AG04450 (cell line): ENCODE data around the gene IGSF6. TPM values are rescaled to one million over a fixed set of nuclear protein-coding genes. Genes with fewer than 3 reads are reported as not detected.
"Not testable (repeated sequence)": the region's sequence is repeated elsewhere in the genome, so short reads cannot be mapped to it uniquely, and the experiment has no call there.

Experiments
- CTCF ChIA-PET: fragments of 300-600, 350-600 bp; formaldehyde crosslinking; extraction: SDS; loops from one replicate; lab custom pipeline; 2022; ENCODE audit warnings: antibody characterized with exemption, inconsistent platforms; lab: Charles Lee
- POLR2A ChIA-PET: fragments of 350-600 bp; formaldehyde crosslinking; extraction: SDS; loops from one replicate; lab custom pipeline; 2021; ENCODE audit warnings: antibody characterized with exemption, inconsistent platforms; lab: Yijun Ruan, JAX
- DNase-seq: peaks from one replicate; pipeline ENCODE4 v3.0.0-alpha.2; 2011; ENCODE audit warnings: low read depth, low spot score
- H3K27ac ChIP-seq: one replicate; pipeline ENCODE4 v1.5.1; 2012; ENCODE audit warnings: low read depth, low read length, control low read depth
- H3K27me3 ChIP-seq: one replicate; pipeline ENCODE4 v1.6.0; 2012; ENCODE audit warnings: low read length; ENCODE audit not compliant: control insufficient read depth, insufficient read depth
- H3K4me3 ChIP-seq: 2 replicates; pipeline ENCODE4 v1.5.1; 2011; ENCODE audit warnings: mild to moderate bottlenecking, low read depth, low read length, control low read depth
- H3K9me3 ChIP-seq: 2 replicates; pipeline ENCODE4 v1.5.1; 2012; ENCODE audit warnings: low read length; ENCODE audit not compliant: control insufficient read depth, insufficient read depth
- CTCF ChIP-seq: IDR thresholded peaks from 2 replicates; pipeline ENCODE4 v1.5.1; 2011; ENCODE audit warnings: low read depth, low read length, control low read depth, inconsistent platforms
- polyA plus RNA-seq: library from polyadenylated mRNA; depleted of rRNA; stranded (reverse); fragments of >200 nt; gene quantifications from 2 replicates; pipeline ENCODE4 v1.2.3, GENCODE V29; 2011

IGSF6 gene
- polyA plus RNA-seq, 1 experiment, result not detected

GRCh38 chr16:21639493-21639892 is 12.9 kb downstream of the IGSF6 start:
- no peak for DNase-seq
- H3K27me3 ChIP-seq, result no peaks in the 10 kb centered on the region
- H3K4me3 ChIP-seq, result no peak overlapping the region
- CTCF ChIA-PET, result interaction anchor here (0.5 to 2.5 kb wide), 11 partner anchors 12 to 99 kb away, joined by 3 to 12 read pairs (median 6); no protein-coding TSS in a partner anchor
- no peak overlapping the region for H3K27ac ChIP-seq
- H3K9me3 ChIP-seq, result no peaks in the 10 kb centered on the region; the same call in none of the 2 replicates
- TF ChIP-seq CTCF, result no peak
- POLR2A ChIA-PET, result no interaction called here

- ChIA-PET CTCF (interaction anchor here (1.1 to 1.2 kb wide), 2 partner anchors 19 to 54 kb away, joined by 3 to 8 read pairs; no protein-coding TSS in a partner anchor), POLR2A (no interaction called here)
- Histone ChIP-seq H3K4me3 (no peak overlapping the region), H3K9me3 (no peaks in the 10 kb centered on the region; the same call in none of the 2 replicates), H3K27me3 (no peaks in the 10 kb centered on the region), H3K27ac (no peak overlapping the region)
- no peak for DNase-seq
- TF ChIP-seq CTCF, result no peak
These were observed 13.8 kb downstream of the IGSF6 start for GRCh38 chr16:21638573-21638975.

DNA sequence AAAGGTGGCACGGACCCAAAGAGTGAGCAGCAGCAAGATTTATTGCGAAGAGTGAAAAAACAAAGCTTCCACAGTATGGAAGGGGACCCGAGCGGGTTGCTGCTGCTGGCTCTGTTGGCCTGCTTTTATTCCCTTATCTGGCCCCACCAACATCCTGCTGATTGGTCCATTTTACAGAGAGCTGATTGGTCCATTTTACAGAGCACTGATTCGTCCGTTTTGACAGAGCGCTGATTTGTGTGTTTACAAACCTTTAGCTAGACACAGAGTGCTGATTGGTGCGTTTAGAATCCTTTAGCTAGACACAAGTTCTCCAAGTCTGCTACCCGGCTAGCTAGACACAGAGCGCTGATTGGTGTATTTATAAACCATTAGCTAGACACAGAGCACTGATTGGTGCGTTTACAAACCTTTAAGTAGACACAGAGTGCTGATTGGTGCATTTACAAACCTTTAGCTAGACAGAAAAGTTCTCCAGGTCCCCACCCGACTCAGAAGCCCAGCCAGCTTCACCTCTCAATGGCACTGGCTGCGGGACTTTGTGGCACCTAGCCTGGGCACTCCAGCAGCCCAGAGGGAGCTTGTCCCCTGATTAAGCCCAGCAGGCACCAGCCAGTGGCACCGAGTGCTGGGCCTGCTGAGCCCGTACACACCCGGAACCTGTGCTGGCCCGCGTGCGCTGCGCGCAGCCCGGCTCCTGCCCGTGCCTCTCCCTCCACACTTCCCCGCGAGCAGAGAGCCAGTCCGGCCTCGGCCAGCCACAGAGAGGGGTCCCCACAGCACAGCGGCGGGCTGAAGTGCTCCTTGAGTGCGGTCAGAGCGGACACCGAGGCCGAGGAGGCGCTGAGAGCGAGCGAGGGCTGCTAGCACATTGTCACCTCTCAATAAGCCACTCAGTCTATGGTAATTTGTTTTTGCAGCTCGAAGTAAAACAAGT is 15.1 kb downstream of the IGSF6 start:
- no peak for DNase-seq
- Histone ChIP-seq H3K9me3 (no peaks in the 10 kb centered on the region; the same call in none of the 2 replicates), H3K27ac (no peak overlapping the region), H3K4me3 (no peak overlapping the region), H3K27me3 (no peaks in the 10 kb centered on the region)
- no peak for TF ChIP-seq CTCF
- POLR2A ChIA-PET, result interaction anchor here (0.5 kb wide), 1 partner anchor 747 kb away, joined by 3 read pairs; no protein-coding TSS in a partner anchor
- CTCF ChIA-PET, result interaction anchor here (1.4 kb wide), 1 partner anchor 20 kb away, joined by 8 read pairs; no protein-coding TSS in a partner anchor

- H3K4me3 ChIP-seq, H3K9me3 ChIP-seq, H3K27me3 ChIP-seq, H3K27ac ChIP-seq, DNase-seq, CTCF ChIA-PET, POLR2A ChIA-PET: not testable (repeated sequence)
These were observed 16.7 kb downstream of the IGSF6 start for GRCh38 chr16:21635694-21636093.

DNA sequence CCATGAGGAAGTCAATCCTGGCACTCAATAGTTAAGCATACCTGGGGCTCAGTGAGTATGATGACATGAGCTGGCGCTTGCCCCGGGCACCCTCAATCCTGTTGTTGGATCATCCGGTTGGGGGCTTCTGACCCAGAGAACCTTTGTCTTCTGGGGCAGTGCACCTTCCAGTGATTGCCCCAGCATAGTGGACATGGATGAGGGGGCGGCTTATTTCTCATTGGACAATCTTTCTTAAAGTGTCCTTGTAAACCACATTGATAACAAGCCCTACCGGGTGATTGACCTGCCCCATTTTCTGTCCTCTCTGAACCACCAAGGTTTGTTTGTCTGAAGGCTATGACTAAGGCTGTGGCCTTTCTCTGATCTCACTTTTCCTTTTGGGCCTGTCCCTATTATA is 18.2 kb downstream of the IGSF6 start:
- POLR2A ChIA-PET, result no interaction called here
- no peak for TF ChIP-seq CTCF
- H3K27ac ChIP-seq, result no peak overlapping the region
- CTCF ChIA-PET, result interaction anchor here (1.6 kb wide), 1 partner anchor 23 kb away, joined by 4 read pairs; no protein-coding TSS in a partner anchor
- no peak for DNase-seq
- no peak overlapping the region for H3K4me3 ChIP-seq
- no peaks in the 10 kb centered on the region for H3K27me3 ChIP-seq
- peaks cover 6% of the 10 kb centered on the region for H3K9me3 ChIP-seq

DNA sequence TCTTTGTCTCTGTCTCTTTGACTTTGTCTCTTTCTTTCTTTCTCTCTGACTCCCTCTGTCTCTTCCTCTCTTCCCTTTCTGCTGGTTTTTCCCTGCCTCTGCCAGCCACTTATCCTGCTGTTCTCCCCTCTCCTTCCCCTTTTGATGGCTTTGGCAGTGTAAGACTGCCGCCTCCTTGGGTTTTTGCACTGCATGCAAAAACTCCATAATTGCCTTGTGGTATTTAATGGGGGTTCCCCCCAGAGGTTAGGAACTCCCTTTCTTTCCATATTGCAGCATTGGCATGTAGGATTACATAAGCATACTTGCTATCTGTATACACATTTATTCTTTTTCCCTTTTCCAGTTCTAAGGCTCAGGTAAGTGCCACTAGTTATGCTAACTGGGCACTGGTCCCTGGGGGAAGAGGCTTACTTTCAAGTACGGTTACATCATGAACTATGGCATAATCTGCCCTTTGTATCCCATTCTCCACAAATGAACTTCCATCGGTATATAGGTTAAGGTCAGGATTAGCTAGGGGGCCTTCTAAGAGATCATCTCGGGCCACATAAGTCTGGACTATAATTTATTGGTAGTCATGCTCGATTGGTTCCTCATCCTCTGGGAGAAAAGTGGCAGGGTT is 20.3 kb downstream of the IGSF6 start:
- H3K9me3 ChIP-seq, CTCF ChIA-PET, DNase-seq: not testable (repeated sequence)

DNA sequence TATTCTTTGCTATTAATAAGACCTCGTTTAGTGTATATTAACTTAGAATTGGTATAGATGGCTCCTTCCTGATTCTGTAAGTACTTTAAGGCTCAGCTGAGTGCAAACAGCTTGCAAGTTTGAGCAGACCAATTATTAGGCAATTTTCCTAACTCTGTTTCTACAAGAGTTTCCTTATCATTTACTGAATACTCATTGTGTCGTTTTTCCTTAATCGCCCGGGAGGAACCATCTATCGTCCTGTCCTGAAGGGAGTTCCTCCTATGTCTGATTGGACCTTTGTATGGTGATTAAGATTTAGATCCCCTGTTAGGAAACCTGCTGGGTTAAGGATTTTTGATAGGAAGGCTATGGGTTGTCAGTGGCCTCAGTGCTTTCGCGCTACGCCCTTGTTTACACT is 21.0 kb downstream of the IGSF6 start:
- DNase-seq, H3K9me3 ChIP-seq, H3K4me3 ChIP-seq, H3K27ac ChIP-seq, POLR2A ChIA-PET, H3K27me3 ChIP-seq: not testable (repeated sequence)
- CTCF ChIA-PET, result interaction anchor here (2.1 kb wide), 1 partner anchor 26 kb away, joined by 8 read pairs; no protein-coding TSS in a partner anchor

More for the DNA sequence above, 20.3 kb downstream of the IGSF6 start:
- H3K27ac ChIP-seq, H3K4me3 ChIP-seq, POLR2A ChIA-PET, H3K27me3 ChIP-seq: not testable (repeated sequence)
